PFSK-1 (cell line): ENCODE data around the gene DMBX1.

Experiments used
- POLR2AphosphoS5 ChIP-seq: IDR thresholded peaks from 2 replicates; pipeline ENCODE4 v1.6.1; 2012; ENCODE audit warnings: low read depth, mild to moderate bottlenecking, control low read depth, low read length, moderate library complexity
- REST ChIP-seq, 2 experiments: IDR thresholded peaks; 2 replicates each; pipeline versions ENCODE4 v1.6.1 to v1.8.0; 2011 to 2012; ENCODE audit warnings: low read depth in 2 of 2, low read length in 2 of 2, control low read depth in 1 of 2, inconsistent platforms in 1 of 2, mild to moderate bottlenecking in 1 of 2, moderate library complexity in 1 of 2; ENCODE audit not compliant: insufficient read depth in 1 of 2
- SIN3A ChIP-seq: IDR thresholded peaks from 2 replicates; pipeline ENCODE4 v1.6.1; 2012; ENCODE audit warnings: mild to moderate bottlenecking, low read length, moderate library complexity, borderline replicate concordance; ENCODE audit not compliant: insufficient read depth

DNA sequence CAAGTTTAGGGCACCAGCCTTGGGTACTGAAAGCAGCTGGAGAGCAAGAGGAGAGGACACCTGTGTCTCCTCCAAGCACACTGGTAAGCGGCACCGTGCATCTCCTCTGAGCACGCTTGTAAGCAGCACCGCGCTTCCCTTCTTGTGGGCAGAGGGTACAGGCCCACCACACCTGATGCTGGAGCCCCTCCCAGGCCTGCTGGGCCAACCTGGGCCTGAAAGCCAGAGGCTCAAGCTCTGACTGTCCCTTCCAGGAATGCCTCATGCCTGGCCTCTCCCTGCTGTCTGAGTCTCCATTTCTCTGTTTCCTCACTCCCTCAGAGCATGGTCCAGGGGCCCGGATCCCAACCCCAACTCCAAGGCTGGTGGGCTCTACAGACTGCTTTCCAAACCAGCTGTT lies 25.9 kb downstream of the DMBX1 start:
- TF ChIP-seq POLR2AphosphoS5: no peak
- TF ChIP-seq SIN3A: no peak
- no peak for TF ChIP-seq REST (IDR thresholded peaks at IDR 0.05; ENCODE audit: insufficient read depth in 1 of 2, low read depth in 2 of 2, low read length in 2 of 2)
